GM21825 (cell line): ENCODE measurements around the gene SZRD1.
"Not testable (repeated sequence)": the region's sequence is repeated elsewhere in the genome, so short reads cannot be mapped to it uniquely, and the experiment has no call there.

ENCODE experiments used
- ATAC-seq: cut with Tn5 transposase; IDR thresholded peaks from one replicate; pipeline ENCODE4 v1.9.1; 2021; ENCODE audit warnings: mild to moderate bottlenecking, moderate library complexity; ENCODE audit not compliant: unreplicated experiment

SZRD1 gene, protein sequence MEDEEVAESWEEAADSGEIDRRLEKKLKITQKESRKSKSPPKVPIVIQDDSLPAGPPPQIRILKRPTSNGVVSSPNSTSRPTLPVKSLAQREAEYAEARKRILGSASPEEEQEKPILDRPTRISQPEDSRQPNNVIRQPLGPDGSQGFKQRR

GRCh38 chr1:16366722-16367257 is at the start of gene SZRD1:
Gene SZRD1, plus strand, starts transcription at chr1:16367242. Its CDS starts 16 bp downstream, at chr1:16367258.
- ATAC-seq: peak; percentile 81

- ATAC-seq: no peak
These were observed 48.5 kb upstream of the SZRD1 start for GRCh38 chr1:16318555-16318954.

GRCh38 chr1:16321176-16321867 is 45.7 kb upstream of the SZRD1 start:
- ATAC-seq: no peak

GRCh38 chr1:16324456-16324890 is 42.6 kb upstream of the SZRD1 start:
- ATAC-seq: no peak

DNA sequence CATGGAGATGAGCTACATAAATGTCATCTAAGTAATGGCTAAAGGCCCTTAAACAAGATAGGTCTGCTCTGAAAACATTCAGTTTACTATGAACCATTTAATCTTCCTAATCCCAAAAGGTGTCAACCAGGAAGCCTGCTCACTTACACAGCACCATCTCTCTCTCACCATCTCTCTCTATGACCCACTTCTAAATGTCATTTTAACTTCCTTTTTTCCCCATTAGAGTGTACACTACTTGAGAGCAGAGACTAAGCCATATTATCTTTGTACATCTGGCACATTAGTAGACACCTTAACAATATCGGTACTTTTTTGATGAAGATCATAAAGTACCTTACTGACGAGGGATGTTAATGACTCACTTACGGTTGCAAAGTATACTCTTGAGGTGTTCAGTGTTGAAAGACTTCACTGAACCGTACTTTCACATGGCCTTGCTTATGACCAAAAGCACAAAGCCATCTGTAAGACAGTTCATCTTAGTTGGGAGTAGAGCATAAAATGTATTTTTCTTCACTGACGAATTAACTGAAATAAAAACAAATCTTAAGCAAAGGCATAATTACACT is 40.1 kb upstream of the SZRD1 start:
- no peak for ATAC-seq

DNA sequence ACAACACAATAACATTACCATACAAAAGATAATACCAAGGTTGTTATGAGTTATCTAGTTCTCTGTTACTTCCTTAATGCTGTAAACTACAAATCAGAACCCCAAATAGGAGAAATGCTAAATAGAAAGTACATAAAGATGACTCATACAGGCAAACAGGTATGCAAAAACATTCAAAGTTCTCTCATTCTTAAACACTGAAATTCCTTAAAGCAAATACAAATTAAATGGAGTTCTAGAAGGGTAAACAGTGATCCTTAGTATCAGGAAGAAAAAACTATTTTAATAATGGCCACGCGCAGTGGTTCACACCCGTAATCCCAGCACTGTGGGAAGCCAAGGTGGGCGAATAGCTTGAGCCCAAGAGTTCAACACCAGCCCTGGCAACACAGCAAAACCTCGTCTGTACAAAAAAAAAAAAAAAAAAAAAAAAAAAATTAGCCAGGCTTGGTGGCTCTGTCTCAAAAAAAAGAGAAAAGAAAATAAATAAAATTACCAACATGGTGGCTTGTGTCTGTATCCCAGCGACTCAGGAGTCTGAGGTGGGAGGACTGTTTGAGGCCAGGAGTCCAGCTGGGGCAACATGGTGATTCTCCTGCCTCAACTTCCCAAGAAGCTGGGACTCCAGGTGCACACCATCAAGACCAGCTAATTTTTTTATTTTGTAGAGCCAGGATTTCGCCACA is 32.2 kb upstream of the SZRD1 start:
- no peak for ATAC-seq

DNA sequence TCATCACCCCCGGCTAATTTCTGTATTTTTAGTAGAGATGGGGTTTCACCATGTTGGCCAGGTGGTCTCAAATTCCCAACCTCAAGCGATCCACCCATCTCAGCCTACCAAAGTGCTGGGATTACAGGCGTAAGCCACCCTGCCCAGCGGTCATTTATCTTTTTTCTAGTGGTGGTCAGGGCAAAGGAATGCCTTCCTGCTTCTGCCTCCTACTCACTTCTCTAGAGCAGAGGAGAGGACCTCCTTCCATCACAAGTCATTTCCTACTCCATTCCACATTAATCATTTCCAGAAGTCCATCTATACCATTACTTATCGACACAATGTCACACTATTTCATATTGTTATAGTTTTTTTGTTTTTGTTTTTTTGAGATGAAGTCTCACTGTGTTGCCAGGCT is 28.1 kb upstream of the SZRD1 start:
- no peak for ATAC-seq

GRCh38 chr1:16340673-16341072 is 26.4 kb upstream of the SZRD1 start:
- no peak for ATAC-seq

GRCh38 chr1:16342331-16343062 is 24.5 kb upstream of the SZRD1 start:
- no peak for ATAC-seq

- not testable (repeated sequence) for ATAC-seq
These were observed 23.8 kb upstream of the SZRD1 start for GRCh38 chr1:16343276-16343675.

DNA sequence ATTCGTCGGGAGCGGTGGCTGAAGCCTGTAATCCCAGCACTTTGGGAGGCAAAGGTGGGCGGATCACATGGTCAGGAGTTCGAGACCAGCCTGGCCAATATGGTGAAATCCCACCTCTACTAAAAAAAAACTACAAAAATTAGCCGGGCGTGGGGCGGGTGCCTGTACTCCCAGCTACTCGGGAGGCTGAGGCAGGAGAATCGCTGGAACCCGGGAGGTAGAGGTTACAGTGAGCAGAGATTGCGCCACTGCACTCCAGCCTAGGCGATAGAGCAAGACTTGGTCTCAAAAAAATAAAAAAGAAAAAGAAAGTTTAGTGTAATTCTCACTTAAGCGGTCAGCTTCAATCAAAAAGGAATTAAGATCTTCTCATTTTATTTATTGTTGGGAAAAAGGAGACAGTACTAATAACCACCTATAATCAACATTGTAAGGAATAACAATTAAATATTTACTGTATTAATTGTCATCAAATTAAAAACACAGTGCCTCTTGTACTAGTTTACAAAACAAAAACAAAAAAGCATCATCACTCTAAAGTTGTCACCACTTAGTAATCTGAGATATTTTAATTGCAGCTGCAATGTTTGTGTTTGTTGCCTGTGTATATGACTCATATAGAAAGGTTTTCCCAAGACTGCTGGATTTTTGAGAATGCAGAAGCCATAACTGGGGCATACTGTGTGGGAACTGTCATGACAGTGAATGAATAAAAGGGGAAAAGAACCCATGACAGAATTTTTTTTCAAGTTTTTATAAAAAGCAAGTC is 18.4 kb upstream of the SZRD1 start:
- ATAC-seq: no peak

DNA sequence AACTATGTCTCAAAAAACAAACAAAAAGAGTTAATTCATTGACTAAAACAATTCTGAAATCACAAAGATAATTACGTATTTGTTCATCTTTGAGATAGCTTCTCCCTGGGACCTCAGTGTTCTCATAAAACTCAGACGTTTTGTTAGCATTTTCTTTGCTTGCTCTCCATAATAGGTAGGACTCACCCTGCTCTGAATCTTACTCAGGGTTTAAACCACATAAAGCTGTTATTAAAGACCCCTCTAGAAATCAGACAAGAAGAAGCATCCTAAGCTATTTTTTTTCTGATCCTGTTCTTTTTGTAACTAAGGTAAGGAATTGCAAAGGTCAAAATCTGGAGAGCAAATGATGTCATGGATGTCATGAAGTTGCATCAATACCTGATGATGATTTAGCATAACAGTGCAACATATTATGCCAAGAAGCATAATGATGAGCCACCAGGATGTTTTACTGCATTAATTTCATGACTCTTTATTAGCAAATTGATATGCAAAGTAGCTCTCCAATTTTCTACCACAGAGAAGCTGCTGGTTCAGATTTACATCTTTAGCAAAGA is 17.1 kb upstream of the SZRD1 start:
- ATAC-seq: no peak

- no peak for ATAC-seq
These were observed 15.5 kb upstream of the SZRD1 start for GRCh38 chr1:16351456-16351993.

DNA sequence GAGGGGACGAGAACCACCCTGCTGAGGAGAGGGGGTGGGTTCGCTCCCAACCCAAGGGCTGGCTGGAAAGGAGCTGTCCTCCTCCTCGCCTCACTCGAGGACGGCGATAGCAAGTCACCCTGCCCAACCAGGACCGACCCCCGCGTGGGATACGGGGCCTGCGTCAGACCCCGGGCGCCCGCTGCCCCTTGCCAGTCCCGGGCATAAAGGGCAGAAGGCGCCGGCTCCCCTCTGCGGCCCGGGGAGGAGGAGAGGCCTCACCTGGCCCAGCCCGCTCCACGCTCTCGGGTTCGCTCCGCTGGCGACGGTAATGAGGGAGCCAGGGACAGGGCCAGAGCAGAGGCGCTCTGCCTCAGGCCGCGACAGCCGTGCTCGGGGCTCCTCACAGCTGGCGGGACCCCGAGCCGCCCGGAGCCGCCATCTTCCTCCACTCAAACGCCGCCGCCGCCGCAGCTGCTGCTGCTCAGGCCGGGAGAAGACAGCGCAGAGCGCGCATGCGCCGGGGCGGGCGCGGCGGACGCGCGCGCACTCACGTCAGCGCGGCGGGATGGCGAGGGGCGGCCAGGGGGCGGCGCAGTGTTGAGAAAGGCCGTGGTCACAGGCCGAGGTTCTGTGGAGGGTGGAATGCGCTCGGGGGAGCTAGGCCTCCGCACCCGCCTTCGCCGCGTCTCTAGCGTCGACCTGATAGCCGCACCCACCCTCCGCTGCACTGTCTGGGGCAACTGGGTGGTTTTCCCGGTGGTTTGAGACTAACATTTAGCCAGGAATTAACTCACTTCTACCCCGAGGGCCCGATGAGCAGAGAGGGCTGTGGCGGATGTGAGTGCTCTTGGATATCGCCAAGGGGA is 14.8 kb upstream of the SZRD1 start, which contains the start of gene FBXO42:
TSS of gene FBXO42 (minus strand) at position 487 of the 848 bp plus-strand sequence. CDS start 37,062 bp downstream, outside the sequence.
- ATAC-seq: peak; percentile 85

- ATAC-seq: peak; percentile 2
These were observed 14.1 kb upstream of the SZRD1 start for GRCh38 chr1:16352842-16353535.

- ATAC-seq: no peak
These were observed 12.4 kb upstream of the SZRD1 start for GRCh38 chr1:16354619-16355018.

DNA sequence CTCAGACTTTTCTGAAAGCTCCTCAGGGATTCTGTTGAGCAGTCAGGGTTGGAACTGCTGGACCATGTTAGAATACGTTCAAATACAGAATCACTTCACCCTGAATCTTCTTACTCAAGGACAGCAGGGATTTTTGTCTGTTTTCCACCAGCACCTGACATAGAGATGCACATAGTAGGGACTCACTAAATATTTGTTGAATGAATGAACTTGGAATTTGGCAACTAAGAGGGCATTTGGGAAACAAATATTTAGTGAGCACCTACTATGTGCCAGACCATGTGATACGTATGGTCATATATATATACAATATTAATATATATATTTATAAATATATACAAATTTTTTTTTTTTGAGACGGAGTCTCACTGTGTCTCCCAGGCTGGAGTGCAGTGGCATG is 10.2 kb upstream of the SZRD1 start:
- ATAC-seq: no peak

GRCh38 chr1:16365146-16365498 is 1.9 kb upstream of the SZRD1 start:
- ATAC-seq: not testable (repeated sequence)
